MM.1S (cell line): Measurements from ENCODE around the gene GHITM.

Experiments used
- DNase-seq: peaks from one replicate; pipeline ENCODE4 v3.0.0-alpha.2; 2015
- H2AFZ ChIP-seq: fragments of 300-600 bp; sonication (generic); 2 replicates; pipeline ENCODE4 v1.6.0; 2016; ENCODE audit warnings: antibody characterized with exemption, low read length
- H3F3A ChIP-seq: fragments of 300-600 bp; sonication (generic); 2 replicates; pipeline ENCODE4 v1.6.1; 2016; ENCODE audit warnings: mild to moderate bottlenecking, antibody characterized with exemption, low read length, moderate library complexity, mixed read lengths; ENCODE audit not compliant: insufficient read depth
- H3K27ac ChIP-seq: fragments of 300-600 bp; sonication (generic); 2 replicates; pipeline ENCODE4 v1.5.1; 2016; ENCODE audit warnings: mild to moderate bottlenecking, low read length
- H3K27me3 ChIP-seq: fragments of 300-600 bp; sonication (generic); replicated peaks from 2 replicates; pipeline ENCODE4 v1.6.0; 2016; ENCODE audit warnings: low read length; ENCODE audit not compliant: insufficient read depth
- H3K36me3 ChIP-seq: fragments of 300-600 bp; sonication (generic); replicated peaks from 2 replicates; pipeline ENCODE4 v1.6.1; 2016; ENCODE audit warnings: mild to moderate bottlenecking, low read length, mixed read lengths; ENCODE audit not compliant: insufficient read depth
- H3K4me1 ChIP-seq: fragments of 300-600 bp; sonication (generic); 2 replicates; pipeline ENCODE4 v1.6.1; 2016; ENCODE audit warnings: low read length, mixed read lengths
- H3K4me2 ChIP-seq: fragments of 300-600 bp; sonication (generic); 2 replicates; pipeline ENCODE4 v1.6.0; 2016; ENCODE audit warnings: low read depth, low read length
- H3K4me3 ChIP-seq: fragments of 300-600 bp; sonication (generic); 2 replicates; pipeline ENCODE4 v1.5.1; 2016; ENCODE audit warnings: low read length, mixed read lengths
- H3K79me2 ChIP-seq: fragments of 300-600 bp; sonication (generic); 2 replicates; pipeline ENCODE4 v1.6.1; 2016; ENCODE audit warnings: mixed run types, low read length, mixed read lengths
- H3K9ac ChIP-seq: fragments of 300-600 bp; sonication (generic); 2 replicates; pipeline ENCODE4 v1.6.1; 2016; ENCODE audit warnings: low read length, mixed read lengths
- H3K9me2 ChIP-seq: fragments of 300-600 bp; sonication (generic); replicated peaks from 2 replicates; pipeline ENCODE4 v1.6.1; 2016; ENCODE audit warnings: mild to moderate bottlenecking, low read length, mixed read lengths; ENCODE audit not compliant: insufficient read depth
- H3K9me3 ChIP-seq: fragments of 300-600 bp; sonication (generic); replicated peaks from 2 replicates; pipeline ENCODE4 v1.6.1; 2016; ENCODE audit warnings: mild to moderate bottlenecking, low read length, mixed read lengths; ENCODE audit not compliant: insufficient read depth
- H4K20me1 ChIP-seq: fragments of 300-600 bp; sonication (generic); 2 replicates; pipeline ENCODE4 v1.6.1; 2016; ENCODE audit warnings: mild to moderate bottlenecking, low read length, moderate library complexity, mixed read lengths; ENCODE audit not compliant: insufficient read depth
- EZH2 ChIP-seq: fragments of 300-600 bp; sonication (generic); optimal IDR thresholded peaks from 2 replicates; pipeline ENCODE3; 2017; ENCODE audit warnings: low read depth, mild to moderate bottlenecking, antibody characterized with exemption, low read length, mixed read lengths
- EZH2phosphoT487 ChIP-seq: fragments of 300-600 bp; sonication (generic); IDR thresholded peaks from 2 replicates; pipeline ENCODE4 v1.6.1; 2018; ENCODE audit warnings: antibody characterized with exemption, low read length
- TF ChIP-seq, protein P1 (sequence below): fragments of 300-600 bp; sonication (generic); IDR thresholded peaks from 2 replicates; pipeline ENCODE4 v1.5.1; 2016; ENCODE audit warnings: antibody characterized with exemption, low read length, mixed read lengths

The GHITM gene

DNA sequence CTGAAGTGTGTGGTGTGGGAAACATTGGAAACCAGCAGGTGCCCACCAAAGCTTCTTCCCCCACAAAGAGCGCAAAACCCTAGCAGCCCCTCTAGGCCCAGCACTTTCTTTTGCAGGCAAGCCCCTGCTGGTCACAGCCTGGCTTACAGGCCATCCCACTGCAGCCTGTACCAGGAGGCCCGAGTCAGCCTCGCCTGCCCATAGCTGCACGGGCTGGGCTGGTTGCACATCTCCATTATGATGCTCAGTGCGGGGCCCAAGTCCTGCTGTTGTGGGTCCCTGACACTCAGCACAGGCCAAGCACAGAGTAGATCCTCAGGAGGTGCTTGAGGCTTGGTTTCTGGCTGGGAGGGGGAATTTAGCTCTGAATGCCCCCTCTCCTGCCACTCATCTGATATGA, 63.0 kb downstream of the GHITM start:
- Histone ChIP-seq H3K9me3 (no peaks in the 10 kb centered on the region), H3K4me1 (no peaks in the 10 kb centered on the region), H2AFZ (no peak overlapping the region), H3K79me2 (no peaks in the 10 kb centered on the region), H4K20me1 (no peaks in the 10 kb centered on the region), H3K27me3 (no peaks in the 10 kb centered on the region), H3K27ac (no peak overlapping the region), H3K36me3 (no peaks in the 10 kb centered on the region), H3F3A (no peaks in the 10 kb centered on the region), H3K9ac (no peak overlapping the region), H3K4me2 (no peak overlapping the region), H3K4me3 (no peak overlapping the region), H3K9me2 (no peaks in the 10 kb centered on the region)
- no peak for TF ChIP-seq EZH2
- no peak for TF ChIP-seq EZH2phosphoT487
- TF ChIP-seq, protein P1, sequence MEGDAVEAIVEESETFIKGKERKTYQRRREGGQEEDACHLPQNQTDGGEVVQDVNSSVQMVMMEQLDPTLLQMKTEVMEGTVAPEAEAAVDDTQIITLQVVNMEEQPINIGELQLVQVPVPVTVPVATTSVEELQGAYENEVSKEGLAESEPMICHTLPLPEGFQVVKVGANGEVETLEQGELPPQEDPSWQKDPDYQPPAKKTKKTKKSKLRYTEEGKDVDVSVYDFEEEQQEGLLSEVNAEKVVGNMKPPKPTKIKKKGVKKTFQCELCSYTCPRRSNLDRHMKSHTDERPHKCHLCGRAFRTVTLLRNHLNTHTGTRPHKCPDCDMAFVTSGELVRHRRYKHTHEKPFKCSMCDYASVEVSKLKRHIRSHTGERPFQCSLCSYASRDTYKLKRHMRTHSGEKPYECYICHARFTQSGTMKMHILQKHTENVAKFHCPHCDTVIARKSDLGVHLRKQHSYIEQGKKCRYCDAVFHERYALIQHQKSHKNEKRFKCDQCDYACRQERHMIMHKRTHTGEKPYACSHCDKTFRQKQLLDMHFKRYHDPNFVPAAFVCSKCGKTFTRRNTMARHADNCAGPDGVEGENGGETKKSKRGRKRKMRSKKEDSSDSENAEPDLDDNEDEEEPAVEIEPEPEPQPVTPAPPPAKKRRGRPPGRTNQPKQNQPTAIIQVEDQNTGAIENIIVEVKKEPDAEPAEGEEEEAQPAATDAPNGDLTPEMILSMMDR, result no peak
- DNase-seq, result no peak
